Stimulated activated CD8-positive, alpha-beta memory T cell treated with anti-CD3 and anti-CD28 coated beads, Interleukin-12 subunit alpha, Interleukin-12 subunit beta, amount 100 ng/mL, for 24 hours (primary cell): ENCODE data around the gene GNB4.

Experiments
- DNase-seq: peaks from one replicate; pipeline ENCODE4 v3.0.0-alpha.2; 2020; ENCODE audit errors: extremely low read depth

GNB4 gene

GRCh38 chr3:179363332-179363731 lies 87.9 kb downstream of the GNB4 start:
- DNase-seq, result no peak

GRCh38 chr3:179355996-179356395 lies 95.3 kb downstream of the GNB4 start:
- no peak for DNase-seq

- DNase-seq, result no peak
Observed at GRCh38 chr3:179348325-179349013, 102.8 kb downstream of the GNB4 start.

GRCh38 chr3:179347345-179348194 lies 103.7 kb downstream of the GNB4 start, which contains the start of gene MFN1:
Gene MFN1, plus strand, starts transcription at chr3:179347709. Its CDS starts 1,143 bp downstream, at chr3:179348852.
- peak; percentile 79 for DNase-seq
